GM18870 (cell line): ENCODE measurements around the gene ARHGEF18.

Experiments used
- ATAC-seq: cut with Tn5 transposase; IDR thresholded peaks from one replicate; pipeline ENCODE4 v1.9.1; 2021; ENCODE audit warnings: moderate library complexity; ENCODE audit not compliant: unreplicated experiment

Gene ARHGEF18

GRCh38 chr19:7383284-7383683, 34.5 kb downstream of the ARHGEF18 start:
- ATAC-seq: no peak

- ATAC-seq: no peak
These were observed 36.3 kb downstream of the ARHGEF18 start for GRCh38 chr19:7385062-7385461.

- no peak for ATAC-seq
These were observed 37.6 kb downstream of the ARHGEF18 start for GRCh38 chr19:7386308-7386707.

GRCh38 chr19:7386769-7387168, 38.0 kb downstream of the ARHGEF18 start:
- ATAC-seq: no peak

GRCh38 chr19:7391218-7391670, 42.5 kb downstream of the ARHGEF18 start:
- no peak for ATAC-seq

GRCh38 chr19:7393459-7393858, 44.7 kb downstream of the ARHGEF18 start:
- ATAC-seq: no peak

GRCh38 chr19:7393939-7394730, 45.4 kb downstream of the ARHGEF18 start:
- no peak for ATAC-seq

GRCh38 chr19:7394731-7395359, 46.1 kb downstream of the ARHGEF18 start:
- peak; percentile 50 for ATAC-seq

GRCh38 chr19:7395360-7396066, 46.8 kb downstream of the ARHGEF18 start:
- ATAC-seq: no peak

GRCh38 chr19:7397687-7398086, 49.0 kb downstream of the ARHGEF18 start:
- ATAC-seq: no peak
